GM23338 (cell line): ENCODE measurements around the gene OLA1. TPM values are rescaled to one million over a fixed set of nuclear protein-coding genes. Genes with fewer than 3 reads are reported as not detected.

Source experiments
- ATAC-seq: fragments of 200-7000 bp; cut with Tn5 transposase; 3 replicates; pipeline ENCODE4 v1.9.1; 2020
- DNase-seq: peaks from one replicate; pipeline ENCODE4 v3.0.0-alpha.2; 2015; ENCODE audit warnings: low spot score
- H2AFZ ChIP-seq: fragments of 200-600 bp; sonication (generic); 2 replicates; pipeline ENCODE4 v1.8.0; 2016; ENCODE audit warnings: antibody characterized with exemption, mild to moderate bottlenecking, moderate library complexity
- H3F3A ChIP-seq: fragments of 200-600 bp; sonication (generic); replicated peaks from 2 replicates; pipeline ENCODE4 v1.8.0; 2017; ENCODE audit warnings: antibody characterized with exemption, mixed run types, low read depth
- H3K27ac ChIP-seq: fragments of 200-600 bp; sonication (generic); 2 replicates; pipeline ENCODE4 v1.6.1; 2016; ENCODE audit warnings: low read depth
- H3K27me3 ChIP-seq: fragments of 200-600 bp; sonication (generic); 2 replicates; pipeline ENCODE4 v1.8.0; 2016; ENCODE audit warnings: mild to moderate bottlenecking, mixed run types, moderate library complexity; ENCODE audit not compliant: insufficient read depth
- H3K36me3 ChIP-seq: fragments of 200-600 bp; sonication (generic); 2 replicates; pipeline ENCODE4 v1.8.0; 2016; ENCODE audit warnings: mild to moderate bottlenecking; ENCODE audit not compliant: insufficient read depth
- H3K4me1 ChIP-seq: fragments of 200-600 bp; sonication (generic); 2 replicates; pipeline ENCODE4 v1.8.0; 2016; ENCODE audit warnings: mild to moderate bottlenecking, moderate library complexity; ENCODE audit not compliant: insufficient read depth
- H3K4me2 ChIP-seq: fragments of 200-600 bp; sonication (generic); 2 replicates; pipeline ENCODE4 v1.7.1; 2017; ENCODE audit warnings: mixed run types
- H3K4me3 ChIP-seq: fragments of 200-600 bp; sonication (generic); 2 replicates; pipeline ENCODE4 v1.6.1; 2016; ENCODE audit warnings: mixed run types
- H3K79me2 ChIP-seq: fragments of 200-600 bp; sonication (generic); replicated peaks from 2 replicates; pipeline ENCODE4 v1.8.0; 2017; ENCODE audit warnings: mild to moderate bottlenecking; ENCODE audit not compliant: insufficient read depth
- H3K9me2 ChIP-seq: fragments of 200-600 bp; sonication (generic); 2 replicates; pipeline ENCODE4 v1.8.0; 2017; ENCODE audit not compliant: insufficient read depth
- H4K20me1 ChIP-seq: fragments of 200-600 bp; sonication (generic); replicated peaks from 2 replicates; pipeline ENCODE4 v1.8.0; 2017; ENCODE audit warnings: mild to moderate bottlenecking; ENCODE audit not compliant: insufficient read depth
- H3K27ac Mint-ChIP-seq: 2 replicates; pipeline ENCODE4 v1.8.0; 2020; ENCODE audit warnings: inconsistent platforms, mild to moderate bottlenecking, moderate library complexity, mixed read lengths
- H3K27me3 Mint-ChIP-seq: 3 replicates; pipeline ENCODE4 v1.8.0; 2022; ENCODE audit warnings: low read depth, mild to moderate bottlenecking, moderate library complexity, mixed read lengths, inconsistent platforms; ENCODE audit not compliant: insufficient read depth, poor library complexity
- H3K36me3 Mint-ChIP-seq: 3 replicates; pipeline ENCODE4 v1.8.0; 2021; ENCODE audit warnings: low read depth, mild to moderate bottlenecking, inconsistent platforms, moderate library complexity, mixed read lengths
- H3K4me1 Mint-ChIP-seq: 3 replicates; pipeline ENCODE4 v1.8.0; 2020; ENCODE audit warnings: mild to moderate bottlenecking, inconsistent platforms, mixed read lengths
- H3K4me3 Mint-ChIP-seq: 3 replicates; pipeline ENCODE4 v1.8.0; 2021; ENCODE audit warnings: moderate library complexity, mild to moderate bottlenecking, inconsistent platforms, mixed read lengths
- H3K9me3 Mint-ChIP-seq: 3 replicates; pipeline ENCODE4 v1.8.0; 2020; ENCODE audit warnings: moderate library complexity, mild to moderate bottlenecking, inconsistent platforms, mixed read lengths
- CTCF ChIP-seq, 2 experiments: fragments of 200-600 bp in 1 of 2; sonication (generic) in 1 of 2; conservative IDR thresholded peaks; 2 replicates each; pipeline versions ENCODE4 v1.5.1 to v1.6.1; 2016 to 2017; ENCODE audit warnings: antibody characterized with exemption in 2 of 2, low read depth in 2 of 2, mild to moderate bottlenecking in 2 of 2, moderate library complexity in 1 of 2
- EZH2 ChIP-seq: fragments of 200-600 bp; sonication (generic); IDR thresholded peaks from one replicate; pipeline ENCODE4 v1.8.0; 2017; ENCODE audit warnings: antibody characterized with exemption, mild to moderate bottlenecking, low read depth; ENCODE audit not compliant: unreplicated experiment
- EZH2phosphoT487 ChIP-seq: fragments of 200-600 bp; sonication (generic); IDR thresholded peaks from one replicate; pipeline ENCODE4 v1.8.1; 2018; ENCODE audit warnings: antibody characterized with exemption; ENCODE audit not compliant: unreplicated experiment
- NANOG ChIP-seq: IDR thresholded peaks from 2 replicates; pipeline ENCODE4 v1.6.1; 2016; ENCODE audit warnings: antibody characterized with exemption, borderline replicate concordance
- ZNF114 ChIP-seq: fragments of 250-450 bp; sonication (Bioruptor Pico); IDR thresholded peaks from 2 replicates; pipeline ENCODE4 v1.5.0; 2020; ENCODE audit warnings: mild to moderate bottlenecking, moderate library complexity
- ZNF331 ChIP-seq: fragments of 250-450 bp; sonication (Bioruptor Pico); IDR thresholded peaks from 2 replicates; pipeline ENCODE4 v1.5.0; 2020; ENCODE audit warnings: low read depth, mild to moderate bottlenecking, moderate library complexity
- ZNF462 ChIP-seq: fragments of 250-450 bp; sonication (Bioruptor Pico); IDR thresholded peaks from 2 replicates; pipeline ENCODE4 v1.5.0; 2020; ENCODE audit warnings: mild to moderate bottlenecking, moderate library complexity
- polyA plus RNA-seq: library from polyadenylated mRNA; unstranded; fragments of >200 nt; fragmentation: Nextera tagmentation; extraction: Ambion mirVana; gene quantifications from 2 replicates; pipeline ENCODE4 v1.2.1, GENCODE V29; 2016
- total RNA-seq: library from RNA; depleted of rRNA; stranded (reverse); fragments of >200 nt; shearing (Covaris generic); gene quantifications from 2 replicates; pipeline ENCODE4 v1.2.3, GENCODE V29; 2014
- TF ChIP-seq, protein P1 (sequence below): IDR thresholded peaks from 2 replicates; pipeline ENCODE4 v1.6.1; 2016; ENCODE audit warnings: antibody characterized with exemption
- TF ChIP-seq, protein P2 (sequence below): IDR thresholded peaks from one replicate; pipeline ENCODE4 v1.6.1; 2018; ENCODE audit warnings: antibody characterized with exemption; ENCODE audit not compliant: unreplicated experiment

Gene OLA1
- total and polyA plus RNA-seq, 2 experiments from 2014 or later = 104 to 242 TPM

DNA sequence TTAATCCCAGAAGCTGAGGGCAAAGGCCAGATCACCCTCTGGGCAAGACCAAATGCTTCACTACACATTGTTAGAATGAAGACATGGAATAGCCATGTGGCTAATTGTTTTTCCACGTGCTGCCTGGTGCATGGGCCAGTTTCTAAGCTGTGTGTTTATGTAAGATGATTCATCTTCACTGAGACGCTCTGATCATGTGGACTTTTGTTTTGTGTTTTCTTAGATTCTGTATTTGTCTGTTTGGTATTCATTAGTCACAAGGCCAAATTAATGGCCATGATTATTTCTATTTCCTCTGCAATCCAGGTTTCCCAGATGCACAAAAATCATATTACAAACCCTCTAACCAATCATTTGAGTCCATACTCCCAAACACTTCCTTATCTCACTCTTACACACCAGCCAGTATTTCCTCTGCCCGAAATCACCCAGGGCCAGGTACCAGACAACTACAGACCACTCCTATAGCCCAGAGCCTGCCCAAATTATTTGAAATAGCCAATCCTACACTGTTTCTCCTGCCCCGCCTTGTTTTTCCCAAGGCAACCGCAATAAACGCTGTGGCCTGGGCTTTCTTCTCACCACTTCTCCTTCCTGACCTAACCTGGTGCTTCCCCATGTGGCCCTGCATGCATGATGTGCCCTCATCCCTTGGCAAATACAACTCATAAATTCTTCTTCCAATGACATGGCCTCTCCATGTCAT is 189.0 kb downstream of the OLA1 start (continued):
- TF ChIP-seq CTCF (conservative IDR thresholded peaks at IDR 0.05; ENCODE audit: low read depth in 2 of 2) (no peak), NANOG (no peak), EZH2phosphoT487 (no peak), EZH2 (no peak), ZNF331 (CRISPR knock-in tag) (no peak)
- TF ChIP-seq, protein P1, sequence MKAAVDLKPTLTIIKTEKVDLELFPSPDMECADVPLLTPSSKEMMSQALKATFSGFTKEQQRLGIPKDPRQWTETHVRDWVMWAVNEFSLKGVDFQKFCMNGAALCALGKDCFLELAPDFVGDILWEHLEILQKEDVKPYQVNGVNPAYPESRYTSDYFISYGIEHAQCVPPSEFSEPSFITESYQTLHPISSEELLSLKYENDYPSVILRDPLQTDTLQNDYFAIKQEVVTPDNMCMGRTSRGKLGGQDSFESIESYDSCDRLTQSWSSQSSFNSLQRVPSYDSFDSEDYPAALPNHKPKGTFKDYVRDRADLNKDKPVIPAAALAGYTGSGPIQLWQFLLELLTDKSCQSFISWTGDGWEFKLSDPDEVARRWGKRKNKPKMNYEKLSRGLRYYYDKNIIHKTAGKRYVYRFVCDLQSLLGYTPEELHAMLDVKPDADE = no peak

- Histone ChIP-seq H3F3A (peaks cover 1% of the 10 kb centered on the region; the same call in 1 of the 2 replicates), H3K4me1 (peaks cover 26% of the 10 kb centered on the region), H4K20me1 (no peaks in the 10 kb centered on the region), H3K27ac (no peak overlapping the region), H3K27me3 (no peaks in the 10 kb centered on the region), H3K9me2 (no peaks in the 10 kb centered on the region), H3K4me2 (no peak overlapping the region), H3K4me3 (no peak overlapping the region), H3K36me3 (no peaks in the 10 kb centered on the region), H3K79me2 (no peaks in the 10 kb centered on the region), H2AFZ (no peak overlapping the region)
- ATAC-seq = no peak
- peaks cover 5% of the 10 kb centered on the region for H3K27me3 Mint-ChIP-seq
- peaks cover 13% of the 10 kb centered on the region for H3K36me3 Mint-ChIP-seq
- no peak for DNase-seq
- peaks cover 20% of the 10 kb centered on the region for H3K4me1 Mint-ChIP-seq
- no peak overlapping the region for H3K4me3 Mint-ChIP-seq
- H3K9me3 Mint-ChIP-seq = peaks cover 13% of the 10 kb centered on the region
- H3K27ac Mint-ChIP-seq = no peak overlapping the region
- TF ChIP-seq ZNF331 (CRISPR knock-in tag) (no peak), ZNF462 (CRISPR knock-in tag) (no peak), CTCF (conservative IDR thresholded peaks at IDR 0.05; ENCODE audit: low read depth in 2 of 2) (no peak), ZNF114 (CRISPR knock-in tag) (no peak)
- TF ChIP-seq, protein P2, sequence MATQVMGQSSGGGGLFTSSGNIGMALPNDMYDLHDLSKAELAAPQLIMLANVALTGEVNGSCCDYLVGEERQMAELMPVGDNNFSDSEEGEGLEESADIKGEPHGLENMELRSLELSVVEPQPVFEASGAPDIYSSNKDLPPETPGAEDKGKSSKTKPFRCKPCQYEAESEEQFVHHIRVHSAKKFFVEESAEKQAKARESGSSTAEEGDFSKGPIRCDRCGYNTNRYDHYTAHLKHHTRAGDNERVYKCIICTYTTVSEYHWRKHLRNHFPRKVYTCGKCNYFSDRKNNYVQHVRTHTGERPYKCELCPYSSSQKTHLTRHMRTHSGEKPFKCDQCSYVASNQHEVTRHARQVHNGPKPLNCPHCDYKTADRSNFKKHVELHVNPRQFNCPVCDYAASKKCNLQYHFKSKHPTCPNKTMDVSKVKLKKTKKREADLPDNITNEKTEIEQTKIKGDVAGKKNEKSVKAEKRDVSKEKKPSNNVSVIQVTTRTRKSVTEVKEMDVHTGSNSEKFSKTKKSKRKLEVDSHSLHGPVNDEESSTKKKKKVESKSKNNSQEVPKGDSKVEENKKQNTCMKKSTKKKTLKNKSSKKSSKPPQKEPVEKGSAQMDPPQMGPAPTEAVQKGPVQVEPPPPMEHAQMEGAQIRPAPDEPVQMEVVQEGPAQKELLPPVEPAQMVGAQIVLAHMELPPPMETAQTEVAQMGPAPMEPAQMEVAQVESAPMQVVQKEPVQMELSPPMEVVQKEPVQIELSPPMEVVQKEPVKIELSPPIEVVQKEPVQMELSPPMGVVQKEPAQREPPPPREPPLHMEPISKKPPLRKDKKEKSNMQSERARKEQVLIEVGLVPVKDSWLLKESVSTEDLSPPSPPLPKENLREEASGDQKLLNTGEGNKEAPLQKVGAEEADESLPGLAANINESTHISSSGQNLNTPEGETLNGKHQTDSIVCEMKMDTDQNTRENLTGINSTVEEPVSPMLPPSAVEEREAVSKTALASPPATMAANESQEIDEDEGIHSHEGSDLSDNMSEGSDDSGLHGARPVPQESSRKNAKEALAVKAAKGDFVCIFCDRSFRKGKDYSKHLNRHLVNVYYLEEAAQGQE = no peak
Observed at GRCh38 chr2:174058456-174058855, 189.9 kb downstream of the OLA1 start.
